ENCODE measurements around the gene RAB11FIP5. TPM values are rescaled to one million over a fixed set of nuclear protein-coding genes. Genes with fewer than 3 reads are reported as not detected.

RAB11FIP5 gene
- total RNA-seq, 1 experiment from 2014 or later: 20.8 TPM

DNA sequence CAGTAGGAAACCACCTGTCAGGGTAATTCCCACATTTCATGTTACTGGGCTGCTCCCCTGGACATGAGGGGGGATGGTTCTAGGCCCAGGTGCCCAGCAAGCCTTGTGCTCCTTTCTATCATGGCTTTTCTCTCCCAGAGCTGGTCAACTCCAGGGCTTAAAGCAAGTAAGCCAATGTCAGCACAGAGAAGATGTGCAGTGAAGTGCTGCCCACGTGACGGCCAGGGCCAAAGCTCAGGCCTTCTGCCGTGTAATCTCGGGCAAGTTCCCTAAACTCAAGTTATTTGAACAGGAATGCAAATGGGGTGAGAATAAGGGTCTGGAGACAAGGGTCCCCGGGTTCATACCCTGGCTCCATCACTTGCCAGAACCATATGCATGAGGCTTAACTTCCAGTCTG lies 57.8 kb downstream of the RAB11FIP5 start:
- no peak for DNase-seq (ENCODE audit: low read depth, low spot score)
- Histone ChIP-seq H2AFZ (ENCODE audit: low read depth, low read length, poor library complexity, severe bottlenecking) (no peak overlapping the region), H3K27me3 (ENCODE audit: insufficient read depth, low read length) (no peaks in the 10 kb centered on the region), H4K20me1 (ENCODE audit: insufficient read depth) (no peaks in the 10 kb centered on the region), H3K4me1 (ENCODE audit: control insufficient read depth in 1 of 2, insufficient read depth in 2 of 2, low read length in 2 of 2) (no peaks in the 10 kb centered on the region; a peak in 1 of 4 replicates), H3K9me2 (ENCODE audit: insufficient read depth) (no peaks in the 10 kb centered on the region), H3K27ac (ENCODE audit: low read depth, low read length) (no peak overlapping the region), H3K4me3 (replicated peaks in 1 of 2; ENCODE audit: low read depth in 1 of 2, low read length in 2 of 2) (no peak overlapping the region), H3K79me2 (ENCODE audit: insufficient read depth, low read length) (peaks cover under 1% of the 10 kb centered on the region; the same call in 1 of the 2 replicates), H3K9me3 (ENCODE audit: control insufficient read depth in 1 of 2, insufficient read depth in 1 of 2, low read depth in 1 of 2, low read length in 2 of 2) (peaks cover 0 to 4% of the 10 kb centered on the region in 2 experiments; a peak in 1 of 4 replicates), H3K9ac (ENCODE audit: low read length) (no peak overlapping the region), H3K36me3 (ENCODE audit: control insufficient read depth in 1 of 2, insufficient read depth in 2 of 2, low read length in 2 of 2) (peaks cover 0 to 11% of the 10 kb centered on the region in 2 experiments; a peak in 1 of 4 replicates), H3K4me2 (ENCODE audit: low read length) (no peak overlapping the region)
- POLR2A ChIA-PET: no interaction called here
- RAD21 ChIA-PET (ENCODE audit: low non-redundant PET in 1 of 2, low total read pairs in 2 of 2, uncharacterized antibody in 2 of 2, unreplicated experiment in 2 of 2): no interaction called here
- no peak for ATAC-seq
- intact Hi-C loops (cut with micrococcal nuclease): no loop called here
- no peak for TF ChIP-seq FOSL1 (IDR thresholded peaks at IDR 0.05; ENCODE audit: low read depth)
- no peak for TF ChIP-seq TCF7L2 (IDR thresholded peaks at IDR 0.05; ENCODE audit: borderline replicate concordance, extremely low read depth, insufficient read depth, insufficient read length)
- no peak for TF ChIP-seq ZFX (IDR thresholded peaks at IDR 0.05)
- TF ChIP-seq, protein P1, sequence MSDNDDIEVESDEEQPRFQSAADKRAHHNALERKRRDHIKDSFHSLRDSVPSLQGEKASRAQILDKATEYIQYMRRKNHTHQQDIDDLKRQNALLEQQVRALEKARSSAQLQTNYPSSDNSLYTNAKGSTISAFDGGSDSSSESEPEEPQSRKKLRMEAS (IDR thresholded peaks at IDR 0.05): no peak
- no peak for TF ChIP-seq POLR2AphosphoS5 (IDR thresholded peaks at IDR 0.05; ENCODE audit: low read depth, low read length)
- TF ChIP-seq SP1 (IDR thresholded peaks at IDR 0.05; ENCODE audit: low read depth): no peak
- no peak for TF ChIP-seq CBX3 (IDR thresholded peaks at IDR 0.05; ENCODE audit: low read depth)
- TF ChIP-seq EGR1 (IDR thresholded peaks at IDR 0.05; ENCODE audit: low read depth): no peak
- CTCF ChIA-PET: no interaction called here
- BruUV-seq (replicated peaks): no TSS peak

- H3K27ac ChIP-seq (ENCODE audit: low read depth, low read length): no peak overlapping the region
- ATAC-seq (no peak), DNase-seq (ENCODE audit: low read depth, low spot score) (no peak)
- H4K20me1 ChIP-seq (ENCODE audit: insufficient read depth): no peaks in the 10 kb centered on the region
- H3K4me3 ChIP-seq (replicated peaks in 1 of 2; ENCODE audit: low read depth in 1 of 2, low read length in 2 of 2): no peak overlapping the region
- CTCF ChIA-PET: no interaction called here
- RAD21 ChIA-PET (ENCODE audit: low non-redundant PET in 1 of 2, low total read pairs in 2 of 2, uncharacterized antibody in 2 of 2, unreplicated experiment in 2 of 2): no interaction called here
- intact Hi-C loops (cut with micrococcal nuclease): no loop called here
- no peaks in the 10 kb centered on the region for H3K9me2 ChIP-seq (ENCODE audit: insufficient read depth)
- POLR2A ChIA-PET: no interaction called here
- H3K27me3 ChIP-seq (ENCODE audit: insufficient read depth, low read length): no peaks in the 10 kb centered on the region
- peaks cover 0 to 11% of the 10 kb centered on the region in 2 experiments; a peak in 1 of 4 replicates for H3K36me3 ChIP-seq (ENCODE audit: control insufficient read depth in 1 of 2, insufficient read depth in 2 of 2, low read length in 2 of 2)
- H3K79me2 ChIP-seq (ENCODE audit: insufficient read depth, low read length): no peaks in the 10 kb centered on the region
- H3K4me1 ChIP-seq (ENCODE audit: control insufficient read depth in 1 of 2, insufficient read depth in 2 of 2, low read length in 2 of 2): no peaks in the 10 kb centered on the region; a peak in 1 of 4 replicates
- BruUV-seq (replicated peaks): no TSS peak
- peaks cover 0 to 4% of the 10 kb centered on the region in 2 experiments; a peak in 1 of 4 replicates for H3K9me3 ChIP-seq (ENCODE audit: control insufficient read depth in 1 of 2, insufficient read depth in 1 of 2, low read depth in 1 of 2, low read length in 2 of 2)
- no peak overlapping the region for H3K4me2 ChIP-seq (ENCODE audit: low read length)
- H3K9ac ChIP-seq (ENCODE audit: low read length): no peak overlapping the region
- H2AFZ ChIP-seq (ENCODE audit: low read depth, low read length, poor library complexity, severe bottlenecking): no peak overlapping the region
- TF ChIP-seq POLR2AphosphoS5 (IDR thresholded peaks at IDR 0.05; ENCODE audit: low read depth, low read length) (no peak), YY1 (IDR thresholded peaks at IDR 0.05; ENCODE audit: extremely low read depth, insufficient replicate concordance, low read depth, low read length) (no peak), REST (IDR thresholded peaks at IDR 0.05; ENCODE audit: low read depth) (no peak), CBX3 (IDR thresholded peaks at IDR 0.05; ENCODE audit: low read depth) (no peak), ZFX (IDR thresholded peaks at IDR 0.05) (no peak), JUND (IDR thresholded peaks at IDR 0.05) (no peak), FOSL1 (IDR thresholded peaks at IDR 0.05; ENCODE audit: low read depth) (no peak), EZH2 (IDR thresholded peaks at IDR 0.05) (no peak), ZBTB33 (IDR thresholded peaks at IDR 0.05; ENCODE audit: extremely low read depth, insufficient replicate concordance, low read length) (no peak)
Measured at GRCh38 chr2:73053316-73054114, 59.2 kb downstream of the RAB11FIP5 start.

Measured in HCT116 (cell line).